HepG2 (cell line): ENCODE data around the gene CEACAM16. TPM values are rescaled to one million over a fixed set of nuclear protein-coding genes. Genes with fewer than 3 reads are reported as not detected.
A peak's percentile ranks its signal among the peaks of the same experiment; 100 is the strongest.

ENCODE experiments used
- ARNT ChIP-seq: fragments of 450-650 bp; IDR thresholded peaks from 2 replicates; pipeline ENCODE4 v1.6.1; 2017
- CBX1 ChIP-seq: IDR thresholded peaks from one replicate; pipeline ENCODE4 v1.6.1; 2016; ENCODE audit warnings: antibody characterized with exemption, low read depth
- CEBPG ChIP-seq: IDR thresholded peaks from 2 replicates; pipeline ENCODE4 v1.6.1; 2016
- HNF4A ChIP-seq: sonication (generic); formaldehyde crosslinking; IDR thresholded peaks from 2 replicates; pipeline ENCODE4 v1.4.0; 2020; ENCODE audit warnings: missing genetic modification reagents
- JUNB ChIP-seq: sonication (generic); formaldehyde crosslinking; IDR thresholded peaks from 2 replicates; pipeline ENCODE4 v1.8.0; 2022; ENCODE audit warnings: missing genetic modification reagents, mild to moderate bottlenecking, borderline replicate concordance
- MATR3 ChIP-seq: sonication (generic); formaldehyde crosslinking; IDR thresholded peaks from 2 replicates; pipeline ENCODE4 v1.4.0; 2020; ENCODE audit warnings: missing genetic modification reagents
- PCBP2 ChIP-seq: fragments of 200-400 bp; formaldehyde crosslinking; optimal IDR thresholded peaks from 2 replicates; pipeline ENCODE3; 2018; ENCODE audit warnings: low read length, low read depth; ENCODE audit not compliant: poor library complexity, severe bottlenecking
- SP140L ChIP-seq: sonication (generic); formaldehyde crosslinking; IDR thresholded peaks from 2 replicates; pipeline ENCODE4 v1.4.0; 2020; ENCODE audit warnings: missing genetic modification reagents, borderline replicate concordance
- SPEN ChIP-seq: sonication (generic); formaldehyde crosslinking; IDR thresholded peaks from 2 replicates; pipeline ENCODE4 v1.5.1; 2020; ENCODE audit warnings: low read depth, mild to moderate bottlenecking, missing genetic modification reagents
- ZFP62 ChIP-seq: sonication (generic); formaldehyde crosslinking; IDR thresholded peaks from 2 replicates; pipeline ENCODE4 v1.4.0; 2020; ENCODE audit warnings: missing genetic modification reagents
- ZFY ChIP-seq: sonication (generic); formaldehyde crosslinking; IDR thresholded peaks from 2 replicates; pipeline ENCODE4 v1.4.0; 2020; ENCODE audit warnings: missing genetic modification reagents
- ZNF207 ChIP-seq: fragments of 450-650 bp; IDR thresholded peaks from 2 replicates; pipeline ENCODE4 v1.6.1; 2016; ENCODE audit warnings: antibody characterized with exemption, borderline replicate concordance
- ZNF550 ChIP-seq: sonication (generic); formaldehyde crosslinking; IDR thresholded peaks from 2 replicates; pipeline ENCODE4 v1.4.0; 2020; ENCODE audit warnings: mild to moderate bottlenecking, missing genetic modification reagents, borderline replicate concordance
- ZNF629 ChIP-seq: sonication (generic); formaldehyde crosslinking; conservative IDR thresholded peaks from 2 replicates; pipeline ENCODE4 v1.5.0; 2020; ENCODE audit warnings: missing genetic modification reagents
- ZNF746 ChIP-seq: sonication (generic); formaldehyde crosslinking; IDR thresholded peaks from 2 replicates; pipeline ENCODE4 v1.8.0; 2022; ENCODE audit warnings: mild to moderate bottlenecking, missing genetic modification reagents
- ZSCAN12 ChIP-seq: sonication (generic); formaldehyde crosslinking; IDR thresholded peaks from 2 replicates; pipeline ENCODE4 v1.9.0; 2021; ENCODE audit warnings: mild to moderate bottlenecking, missing genetic modification reagents
- ZSCAN21 ChIP-seq: sonication (generic); formaldehyde crosslinking; IDR thresholded peaks from 2 replicates; pipeline ENCODE4 v1.8.0; 2022; ENCODE audit warnings: mild to moderate bottlenecking, missing genetic modification reagents, moderate library complexity, borderline replicate concordance
- polyA plus RNA-seq, 8 experiments: library from polyadenylated mRNA; depleted of rRNA in 3 of 8; stranded (reverse) in 7 of 8; unstranded in 1 of 8; fragments of >200 nt; fragmentation: Illumina TruSeq in 4 of 8; extraction: Trizol in 4 of 8; gene quantifications; 2 replicates each; pipeline versions ENCODE4 v1.2.1 to v1.2.3, GENCODE V29; 2011 to 2016; ENCODE audit warnings: low read depth in 4 of 8, missing spikeins in 1 of 8, mixed read lengths in 1 of 8; ENCODE audit not compliant: insufficient read depth in 1 of 8
- total RNA-seq, 5 experiments: library from RNA; depleted of rRNA; stranded (reverse); fragments of >200 nt; fragmentation: Illumina TruSeq; extraction: Trizol; gene quantifications; 2 replicates each; pipeline ENCODE4 v1.2.3, GENCODE V29; 2016; ENCODE audit warnings: low read depth in 1 of 5
- TF ChIP-seq, protein P1 (sequence below): sonication (generic); formaldehyde crosslinking; IDR thresholded peaks from 2 replicates; pipeline ENCODE4 v1.4.0; 2020; ENCODE audit warnings: missing genetic modification reagents
- TF ChIP-seq, protein P2 (sequence below): sonication (generic); formaldehyde crosslinking; IDR thresholded peaks from 2 replicates; pipeline ENCODE4 v1.4.0; 2020; ENCODE audit warnings: missing genetic modification reagents, mild to moderate bottlenecking, borderline replicate concordance
- TF ChIP-seq, protein P3 (sequence below): sonication (generic); formaldehyde crosslinking; IDR thresholded peaks from 2 replicates; pipeline ENCODE4 v1.5.0; 2020; ENCODE audit warnings: missing genetic modification reagents
- TF ChIP-seq, protein P4 (sequence below): sonication (generic); formaldehyde crosslinking; IDR thresholded peaks from 2 replicates; pipeline ENCODE4 v1.4.0; 2020; ENCODE audit warnings: missing genetic modification reagents
- TF ChIP-seq, protein P5 (sequence below): IDR thresholded peaks from 2 replicates; pipeline ENCODE4 v1.4.0; 2020; ENCODE audit warnings: mild to moderate bottlenecking, missing genetic modification reagents

The CEACAM16 gene
- total and polyA plus RNA-seq, 2 of the 13 experiments (the other 11 are each of a cell fraction or from before 2014, with no cell fraction given) = not detected

DNA sequence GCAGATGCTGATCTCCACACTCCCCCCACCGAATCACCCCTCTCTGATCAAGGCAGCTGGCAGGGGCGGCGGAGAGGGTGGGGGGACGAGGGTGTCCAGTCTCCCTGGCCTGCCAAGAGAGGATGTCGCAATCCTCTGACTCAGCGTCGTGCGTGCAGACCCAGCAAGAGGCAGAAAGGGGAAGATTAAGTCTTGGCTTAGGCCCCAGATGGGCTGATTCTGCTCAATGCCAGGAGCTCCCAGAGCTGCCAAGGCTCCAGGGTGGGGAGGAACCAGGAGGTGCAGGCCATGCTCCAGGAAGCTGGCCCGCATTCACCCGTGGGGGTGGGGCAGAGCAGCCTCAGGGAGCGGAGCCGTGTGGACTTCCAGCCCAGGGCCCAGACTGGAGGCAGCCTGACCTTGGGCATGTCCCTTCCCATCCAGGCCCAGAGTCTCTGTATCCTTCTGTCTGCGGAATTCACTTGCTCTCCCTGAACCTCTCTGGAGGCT, 42.9 kb downstream of the CEACAM16 start (continued):
- 0 out of 2 replicates have a peak, but pooled peaks have one; percentile 38 for TF ChIP-seq ZNF629 (CRISPR knock-in tag)
- peak; percentile 76 for TF ChIP-seq CBX1
- TF ChIP-seq, protein P1, sequence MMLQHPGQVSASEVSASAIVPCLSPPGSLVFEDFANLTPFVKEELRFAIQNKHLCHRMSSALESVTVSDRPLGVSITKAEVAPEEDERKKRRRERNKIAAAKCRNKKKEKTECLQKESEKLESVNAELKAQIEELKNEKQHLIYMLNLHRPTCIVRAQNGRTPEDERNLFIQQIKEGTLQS (CRISPR knock-in tag) = peak; percentile 78
- no peak for TF ChIP-seq ZNF207
- no peak for TF ChIP-seq ZNF550 (CRISPR knock-in tag)
- TF ChIP-seq, protein P2, sequence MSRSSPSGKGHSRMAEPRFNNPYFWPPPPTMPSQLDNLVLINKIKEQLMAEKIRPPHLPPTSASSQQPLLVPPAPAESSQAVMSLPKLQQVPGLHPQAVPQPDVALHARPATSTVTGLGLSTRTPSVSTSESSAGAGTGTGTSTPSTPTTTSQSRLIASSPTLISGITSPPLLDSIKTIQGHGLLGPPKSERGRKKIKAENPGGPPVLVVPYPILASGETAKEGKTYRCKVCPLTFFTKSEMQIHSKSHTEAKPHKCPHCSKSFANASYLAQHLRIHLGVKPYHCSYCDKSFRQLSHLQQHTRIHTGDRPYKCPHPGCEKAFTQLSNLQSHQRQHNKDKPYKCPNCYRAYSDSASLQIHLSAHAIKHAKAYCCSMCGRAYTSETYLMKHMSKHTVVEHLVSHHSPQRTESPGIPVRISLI = peak; percentile 25; the same call in 1 of the 2 replicates
- no peak for TF ChIP-seq JUNB
- TF ChIP-seq SP140L = no peak
- TF ChIP-seq CEBPG (CRISPR knock-in tag) = peak; percentile 95
- TF ChIP-seq MATR3 = no peak
- peak; percentile 67 for TF ChIP-seq ZFY (CRISPR knock-in tag)
- no peak for TF ChIP-seq PCBP2
- peak; percentile 20; the same call in 1 of the 2 replicates for TF ChIP-seq ZNF746 (CRISPR knock-in tag)
- TF ChIP-seq, protein P3, sequence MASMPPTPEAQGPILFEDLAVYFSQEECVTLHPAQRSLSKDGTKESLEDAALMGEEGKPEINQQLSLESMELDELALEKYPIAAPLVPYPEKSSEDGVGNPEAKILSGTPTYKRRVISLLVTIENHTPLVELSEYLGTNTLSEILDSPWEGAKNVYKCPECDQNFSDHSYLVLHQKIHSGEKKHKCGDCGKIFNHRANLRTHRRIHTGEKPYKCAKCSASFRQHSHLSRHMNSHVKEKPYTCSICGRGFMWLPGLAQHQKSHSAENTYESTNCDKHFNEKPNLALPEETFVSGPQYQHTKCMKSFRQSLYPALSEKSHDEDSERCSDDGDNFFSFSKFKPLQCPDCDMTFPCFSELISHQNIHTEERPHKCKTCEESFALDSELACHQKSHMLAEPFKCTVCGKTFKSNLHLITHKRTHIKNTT (CRISPR knock-in tag) = no peak
- TF ChIP-seq ARNT = no peak
- 0 out of 2 replicates have a peak, but pooled peaks have one; percentile 50 for TF ChIP-seq ZSCAN21 (CRISPR knock-in tag)
- TF ChIP-seq, protein P4, sequence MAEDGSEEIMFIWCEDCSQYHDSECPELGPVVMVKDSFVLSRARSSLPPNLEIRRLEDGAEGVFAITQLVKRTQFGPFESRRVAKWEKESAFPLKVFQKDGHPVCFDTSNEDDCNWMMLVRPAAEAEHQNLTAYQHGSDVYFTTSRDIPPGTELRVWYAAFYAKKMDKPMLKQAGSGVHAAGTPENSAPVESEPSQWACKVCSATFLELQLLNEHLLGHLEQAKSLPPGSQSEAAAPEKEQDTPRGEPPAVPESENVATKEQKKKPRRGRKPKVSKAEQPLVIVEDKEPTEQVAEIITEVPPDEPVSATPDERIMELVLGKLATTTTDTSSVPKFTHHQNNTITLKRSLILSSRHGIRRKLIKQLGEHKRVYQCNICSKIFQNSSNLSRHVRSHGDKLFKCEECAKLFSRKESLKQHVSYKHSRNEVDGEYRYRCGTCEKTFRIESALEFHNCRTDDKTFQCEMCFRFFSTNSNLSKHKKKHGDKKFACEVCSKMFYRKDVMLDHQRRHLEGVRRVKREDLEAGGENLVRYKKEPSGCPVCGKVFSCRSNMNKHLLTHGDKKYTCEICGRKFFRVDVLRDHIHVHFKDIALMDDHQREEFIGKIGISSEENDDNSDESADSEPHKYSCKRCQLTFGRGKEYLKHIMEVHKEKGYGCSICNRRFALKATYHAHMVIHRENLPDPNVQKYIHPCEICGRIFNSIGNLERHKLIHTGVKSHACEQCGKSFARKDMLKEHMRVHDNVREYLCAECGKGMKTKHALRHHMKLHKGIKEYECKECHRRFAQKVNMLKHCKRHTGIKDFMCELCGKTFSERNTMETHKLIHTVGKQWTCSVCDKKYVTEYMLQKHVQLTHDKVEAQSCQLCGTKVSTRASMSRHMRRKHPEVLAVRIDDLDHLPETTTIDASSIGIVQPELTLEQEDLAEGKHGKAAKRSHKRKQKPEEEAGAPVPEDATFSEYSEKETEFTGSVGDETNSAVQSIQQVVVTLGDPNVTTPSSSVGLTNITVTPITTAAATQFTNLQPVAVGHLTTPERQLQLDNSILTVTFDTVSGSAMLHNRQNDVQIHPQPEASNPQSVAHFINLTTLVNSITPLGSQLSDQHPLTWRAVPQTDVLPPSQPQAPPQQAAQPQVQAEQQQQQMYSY = no peak
- TF ChIP-seq, protein P5, sequence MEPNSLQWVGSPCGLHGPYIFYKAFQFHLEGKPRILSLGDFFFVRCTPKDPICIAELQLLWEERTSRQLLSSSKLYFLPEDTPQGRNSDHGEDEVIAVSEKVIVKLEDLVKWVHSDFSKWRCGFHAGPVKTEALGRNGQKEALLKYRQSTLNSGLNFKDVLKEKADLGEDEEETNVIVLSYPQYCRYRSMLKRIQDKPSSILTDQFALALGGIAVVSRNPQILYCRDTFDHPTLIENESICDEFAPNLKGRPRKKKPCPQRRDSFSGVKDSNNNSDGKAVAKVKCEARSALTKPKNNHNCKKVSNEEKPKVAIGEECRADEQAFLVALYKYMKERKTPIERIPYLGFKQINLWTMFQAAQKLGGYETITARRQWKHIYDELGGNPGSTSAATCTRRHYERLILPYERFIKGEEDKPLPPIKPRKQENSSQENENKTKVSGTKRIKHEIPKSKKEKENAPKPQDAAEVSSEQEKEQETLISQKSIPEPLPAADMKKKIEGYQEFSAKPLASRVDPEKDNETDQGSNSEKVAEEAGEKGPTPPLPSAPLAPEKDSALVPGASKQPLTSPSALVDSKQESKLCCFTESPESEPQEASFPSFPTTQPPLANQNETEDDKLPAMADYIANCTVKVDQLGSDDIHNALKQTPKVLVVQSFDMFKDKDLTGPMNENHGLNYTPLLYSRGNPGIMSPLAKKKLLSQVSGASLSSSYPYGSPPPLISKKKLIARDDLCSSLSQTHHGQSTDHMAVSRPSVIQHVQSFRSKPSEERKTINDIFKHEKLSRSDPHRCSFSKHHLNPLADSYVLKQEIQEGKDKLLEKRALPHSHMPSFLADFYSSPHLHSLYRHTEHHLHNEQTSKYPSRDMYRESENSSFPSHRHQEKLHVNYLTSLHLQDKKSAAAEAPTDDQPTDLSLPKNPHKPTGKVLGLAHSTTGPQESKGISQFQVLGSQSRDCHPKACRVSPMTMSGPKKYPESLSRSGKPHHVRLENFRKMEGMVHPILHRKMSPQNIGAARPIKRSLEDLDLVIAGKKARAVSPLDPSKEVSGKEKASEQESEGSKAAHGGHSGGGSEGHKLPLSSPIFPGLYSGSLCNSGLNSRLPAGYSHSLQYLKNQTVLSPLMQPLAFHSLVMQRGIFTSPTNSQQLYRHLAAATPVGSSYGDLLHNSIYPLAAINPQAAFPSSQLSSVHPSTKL = peak; percentile 70
- no peak for TF ChIP-seq ZSCAN12 (CRISPR knock-in tag)
- TF ChIP-seq ZFP62 = no peak
- peak; percentile 50; the same call in 1 of the 2 replicates for TF ChIP-seq HNF4A (CRISPR knock-in tag)
- TF ChIP-seq SPEN (CRISPR knock-in tag) = peak; percentile 52
